ENCODE measurements around the gene FBXW7. TPM values are rescaled to one million over a fixed set of nuclear protein-coding genes. Genes with fewer than 3 reads are reported as not detected.

The FBXW7 gene
- total RNA-seq, 4 donors from 2014 or later = 72.2 to 105 (median 87.1) TPM

DNA sequence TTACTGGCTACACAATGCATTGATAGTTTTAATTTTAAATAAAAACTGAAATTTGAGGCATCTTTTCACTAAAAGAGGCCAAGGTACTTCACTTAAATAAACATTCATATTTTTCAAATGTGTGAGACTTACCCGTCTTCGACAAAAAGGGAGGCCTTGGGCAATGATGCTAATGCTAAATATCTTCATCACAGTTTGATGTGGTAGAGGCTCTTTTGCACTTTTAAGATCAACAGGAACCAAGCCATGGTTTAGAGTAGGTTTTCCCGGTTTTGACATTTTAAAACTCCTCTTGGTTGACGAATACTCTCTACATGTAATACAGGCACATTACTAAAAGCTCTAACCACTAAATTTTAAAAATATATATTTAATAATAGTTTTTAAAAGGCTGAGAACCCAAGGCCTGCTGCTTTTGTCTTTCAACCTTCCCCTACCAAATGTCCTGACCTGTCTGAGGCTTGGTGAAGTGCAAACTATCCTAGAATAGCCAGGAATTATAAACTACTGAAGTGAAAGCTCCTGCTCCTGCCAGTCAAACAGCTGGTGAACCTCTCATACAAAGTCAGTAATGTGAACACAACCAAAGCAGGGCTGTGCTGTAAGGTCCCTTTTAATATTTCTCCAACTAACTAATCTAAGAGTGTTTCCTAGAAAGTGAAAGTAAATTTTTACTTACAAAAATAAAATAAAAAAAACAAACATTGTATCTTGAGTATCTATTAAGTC is 153.7 kb downstream of the FBXW7 start:
- Histone ChIP-seq H3K27ac (peak overlapping the region in 1 of 3 donors; percentile 25), H3K4me1 (peaks cover 5 to 8% of the 10 kb centered on the region in 2 donors), H3K9me3 (no peaks in the 10 kb centered on the region), H3K36me3 (no peaks in the 10 kb centered on the region), H3K27me3 (no peaks in the 10 kb centered on the region), H3K4me3 (replicated peaks in 1 of 3) (no peak overlapping the region)
- DNase-seq = peak in 1 of 2 donors; percentile 9
- WGBS, 2 donors = 81 to 82% methylated on average over 4 of the region's 4 CpGs
- intact Hi-C loops (cut with DNase I) = no loop called here
- TF ChIP-seq, protein P1, sequence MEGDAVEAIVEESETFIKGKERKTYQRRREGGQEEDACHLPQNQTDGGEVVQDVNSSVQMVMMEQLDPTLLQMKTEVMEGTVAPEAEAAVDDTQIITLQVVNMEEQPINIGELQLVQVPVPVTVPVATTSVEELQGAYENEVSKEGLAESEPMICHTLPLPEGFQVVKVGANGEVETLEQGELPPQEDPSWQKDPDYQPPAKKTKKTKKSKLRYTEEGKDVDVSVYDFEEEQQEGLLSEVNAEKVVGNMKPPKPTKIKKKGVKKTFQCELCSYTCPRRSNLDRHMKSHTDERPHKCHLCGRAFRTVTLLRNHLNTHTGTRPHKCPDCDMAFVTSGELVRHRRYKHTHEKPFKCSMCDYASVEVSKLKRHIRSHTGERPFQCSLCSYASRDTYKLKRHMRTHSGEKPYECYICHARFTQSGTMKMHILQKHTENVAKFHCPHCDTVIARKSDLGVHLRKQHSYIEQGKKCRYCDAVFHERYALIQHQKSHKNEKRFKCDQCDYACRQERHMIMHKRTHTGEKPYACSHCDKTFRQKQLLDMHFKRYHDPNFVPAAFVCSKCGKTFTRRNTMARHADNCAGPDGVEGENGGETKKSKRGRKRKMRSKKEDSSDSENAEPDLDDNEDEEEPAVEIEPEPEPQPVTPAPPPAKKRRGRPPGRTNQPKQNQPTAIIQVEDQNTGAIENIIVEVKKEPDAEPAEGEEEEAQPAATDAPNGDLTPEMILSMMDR (IDR thresholded peaks at IDR 0.05) = no peak
- TF ChIP-seq POLR2A (IDR thresholded peaks at IDR 0.05) = no peak

DNA sequence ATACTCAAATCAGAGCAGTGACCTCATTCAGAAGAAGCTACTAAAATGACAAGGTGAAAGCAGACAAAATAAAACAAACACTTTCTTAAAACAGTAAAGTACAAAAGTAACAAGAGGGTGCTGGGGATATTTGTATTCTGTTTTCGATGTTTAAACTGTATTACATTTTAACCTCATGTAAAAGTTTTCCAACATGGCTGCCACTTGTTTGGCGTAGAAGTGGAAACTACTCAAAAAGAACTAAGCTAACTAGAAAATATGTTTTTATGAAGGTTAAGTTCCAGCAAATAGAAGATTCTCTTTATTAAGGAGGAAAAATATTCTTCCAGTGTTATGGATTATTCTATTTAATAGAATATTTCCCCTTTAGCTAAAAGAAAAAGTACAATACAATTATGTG is 155.0 kb downstream of the FBXW7 start:
- H3K4me3 ChIP-seq (replicated peaks in 1 of 3) = no peak overlapping the region

DNA sequence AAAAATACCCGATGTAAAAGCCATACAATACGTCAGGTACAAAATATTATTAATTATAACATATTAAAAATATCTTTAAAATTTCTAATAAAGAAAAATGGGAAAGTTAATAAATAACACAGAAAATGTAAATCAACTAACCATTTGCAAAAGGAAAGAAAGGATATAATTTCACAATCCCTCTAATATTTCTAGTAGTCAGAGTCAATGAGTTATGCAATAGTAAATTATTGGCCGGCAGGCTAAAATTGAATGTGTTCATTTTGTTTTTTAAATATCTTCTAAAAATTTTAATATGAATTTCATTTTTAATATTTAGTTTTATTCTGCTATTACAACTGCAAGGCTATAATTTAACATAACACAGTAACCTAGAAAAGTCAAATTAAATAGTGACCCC is 155.7 kb downstream of the FBXW7 start:
- Histone ChIP-seq H3K4me1 (peaks cover 5 to 8% of the 10 kb centered on the region in 2 donors), H3K27me3 (no peaks in the 10 kb centered on the region), H3K27ac (no peak overlapping the region), H3K9me3 (no peaks in the 10 kb centered on the region), H3K36me3 (no peaks in the 10 kb centered on the region), H3K4me3 (replicated peaks in 1 of 3) (no peak overlapping the region)
- 91 to 92% methylated on average over 3 of the region's 3 CpGs for WGBS, 2 donors
- intact Hi-C loops (cut with DNase I) = no loop called here
- TF ChIP-seq, protein P1 (IDR thresholded peaks at IDR 0.05) = no peak
- TF ChIP-seq POLR2A (IDR thresholded peaks at IDR 0.05) = no peak
- DNase-seq = no peak

More for the DNA sequence above, 155.0 kb downstream of the FBXW7 start:
- no peak for DNase-seq
- no peak overlapping the region for H3K27ac ChIP-seq
- TF ChIP-seq, protein P1 (IDR thresholded peaks at IDR 0.05) = no peak
- no peak for TF ChIP-seq POLR2A (IDR thresholded peaks at IDR 0.05)
- no peaks in the 10 kb centered on the region for H3K9me3 ChIP-seq
- H3K36me3 ChIP-seq = no peaks in the 10 kb centered on the region
- H3K27me3 ChIP-seq = no peaks in the 10 kb centered on the region
- WGBS, 2 donors = 95 to 98% methylated on average over 2 of the region's 2 CpGs
- H3K4me1 ChIP-seq = peaks cover 5 to 8% of the 10 kb centered on the region in 2 donors
- intact Hi-C loops (cut with DNase I) = no loop called here

DNA sequence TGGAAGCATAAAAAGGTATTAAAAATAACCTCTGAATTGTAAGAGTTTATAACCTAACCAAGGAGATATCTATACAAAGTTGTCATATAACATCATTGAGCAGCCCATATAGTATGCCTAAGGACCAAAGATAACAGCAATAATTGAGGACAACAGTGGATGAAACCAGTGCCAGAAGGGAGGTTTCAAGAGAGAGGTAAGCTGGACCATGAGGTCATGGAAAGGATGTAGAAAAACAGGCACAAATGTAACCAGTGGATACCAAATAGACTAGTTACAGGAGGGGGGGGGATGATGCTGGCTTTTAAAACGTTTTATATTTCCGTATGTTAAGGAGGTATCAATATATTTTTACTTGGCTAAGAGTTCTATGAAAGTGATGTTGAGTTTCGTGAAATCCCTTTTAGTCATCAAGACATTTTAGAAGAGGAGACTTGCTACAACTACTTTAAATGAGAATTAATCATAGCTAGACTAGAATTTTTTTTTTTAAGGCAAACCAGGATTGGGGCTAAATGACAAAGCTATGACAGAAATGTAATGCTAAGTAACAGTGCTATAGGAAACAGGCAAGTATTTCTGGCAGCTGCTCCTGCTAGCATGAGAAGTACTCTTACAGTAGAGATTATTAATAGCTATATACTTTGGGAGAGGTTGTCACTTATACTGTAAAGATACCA is 161.1 kb downstream of the FBXW7 start:
- no peak overlapping the region for H3K27ac ChIP-seq
- intact Hi-C loops (cut with DNase I) = no loop called here
- 87 to 89% methylated on average over 3 of the region's 3 CpGs for WGBS, 2 donors
- DNase-seq = no peak
- H3K27me3 ChIP-seq = no peaks in the 10 kb centered on the region
- H3K4me3 ChIP-seq (replicated peaks in 1 of 3) = no peak overlapping the region
- no peaks in the 10 kb centered on the region for H3K36me3 ChIP-seq
- no peak for TF ChIP-seq POLR2A (IDR thresholded peaks at IDR 0.05)
- TF ChIP-seq, protein P1 (IDR thresholded peaks at IDR 0.05) = no peak
- no peaks in the 10 kb centered on the region for H3K4me1 ChIP-seq
- no peaks in the 10 kb centered on the region for H3K9me3 ChIP-seq

DNA sequence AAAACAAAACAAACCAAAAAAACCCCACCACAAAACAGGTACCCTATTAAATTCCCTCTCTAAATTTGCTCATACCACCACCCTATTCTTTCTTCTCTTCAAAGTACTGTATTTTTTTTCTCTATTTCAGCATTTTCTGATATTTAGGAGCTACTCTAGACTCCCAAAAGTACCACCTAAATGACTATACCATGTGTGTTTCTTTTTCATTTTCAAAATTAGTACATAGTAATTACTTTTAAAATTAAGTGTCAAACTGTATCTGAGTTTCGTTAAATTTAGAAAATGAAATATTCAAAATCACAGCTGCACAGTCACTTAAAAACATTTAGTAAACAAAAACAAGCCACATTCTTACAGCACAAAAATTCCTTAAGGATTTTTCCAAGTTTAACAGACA is 161.7 kb downstream of the FBXW7 start:
- DNase-seq = no peak
- intact Hi-C loops (cut with DNase I) = no loop called here
- no peaks in the 10 kb centered on the region for H3K4me1 ChIP-seq
- TF ChIP-seq POLR2A (IDR thresholded peaks at IDR 0.05) = no peak
- TF ChIP-seq, protein P1 (IDR thresholded peaks at IDR 0.05) = no peak
- no peaks in the 10 kb centered on the region for H3K9me3 ChIP-seq
- H3K4me3 ChIP-seq (replicated peaks in 1 of 3) = no peak overlapping the region
- no peaks in the 10 kb centered on the region for H3K27me3 ChIP-seq
- 95% methylated on average over 1 of the region's 1 CpG for WGBS, 2 donors
- no peaks in the 10 kb centered on the region for H3K36me3 ChIP-seq
- no peak overlapping the region for H3K27ac ChIP-seq

All from thyroid gland (tissue), 4 donors.